HG03159 (cell line): ENCODE data around the gene CELSR2.
"Not testable (repeated sequence)": the region's sequence is repeated elsewhere in the genome, so short reads cannot be mapped to it uniquely, and the experiment has no call there.

Source experiments
- ATAC-seq: cut with Tn5 transposase; IDR thresholded peaks from one replicate; pipeline ENCODE4 v1.9.1; 2021; ENCODE audit warnings: mild to moderate bottlenecking, moderate library complexity; ENCODE audit not compliant: unreplicated experiment

Gene CELSR2

GRCh38 chr1:109274533-109275476, 25.5 kb downstream of the CELSR2 start:
- ATAC-seq: no peak

GRCh38 chr1:109275706-109276345, 26.5 kb downstream of the CELSR2 start:
- ATAC-seq: no peak

GRCh38 chr1:109277434-109278204, 28.3 kb downstream of the CELSR2 start:
- ATAC-seq: peak; percentile 66

GRCh38 chr1:109279615-109280278, 30.4 kb downstream of the CELSR2 start:
- no peak for ATAC-seq

- ATAC-seq: no peak
These were observed 31.5 kb downstream of the CELSR2 start for GRCh38 chr1:109280862-109281261.

- no peak for ATAC-seq
These were observed 32.5 kb downstream of the CELSR2 start for GRCh38 chr1:109281680-109282496.

- ATAC-seq: no peak
These were observed 33.2 kb downstream of the CELSR2 start for GRCh38 chr1:109282497-109282951.

- ATAC-seq: peak; percentile 96
These were observed 33.8 kb downstream of the CELSR2 start, which contains the start of gene PSRC1 for GRCh38 chr1:109282952-109283747. TSS of gene PSRC1 (minus strand) at chr1:109283145.

- ATAC-seq: no peak
These were observed 34.6 kb downstream of the CELSR2 start for GRCh38 chr1:109283748-109284600.

- ATAC-seq: not testable (repeated sequence)
These were observed 37.4 kb downstream of the CELSR2 start for GRCh38 chr1:109286762-109287161.

- no peak for ATAC-seq
These were observed 40.8 kb downstream of the CELSR2 start for GRCh38 chr1:109290137-109290536.

GRCh38 chr1:109290998-109291397, 41.7 kb downstream of the CELSR2 start:
- no peak for ATAC-seq

- no peak for ATAC-seq
These were observed 43.0 kb downstream of the CELSR2 start for GRCh38 chr1:109292364-109292763.

- no peak for ATAC-seq
These were observed 43.7 kb downstream of the CELSR2 start for GRCh38 chr1:109293026-109293425.

GRCh38 chr1:109294481-109294880, 45.1 kb downstream of the CELSR2 start:
- no peak for ATAC-seq

GRCh38 chr1:109295712-109296415, 46.5 kb downstream of the CELSR2 start:
- ATAC-seq: no peak

GRCh38 chr1:109296782-109297181, 47.4 kb downstream of the CELSR2 start:
- no peak for ATAC-seq
